ENCODE data around the gene PFKL. TPM values are rescaled to one million over a fixed set of nuclear protein-coding genes. Genes with fewer than 3 reads are reported as not detected.

PFKL gene
- polyA plus RNA-seq, 1 donor (not counting 4 experiments of a cell fraction or from before 2014, with no cell fraction given), result 46.6 TPM

DNA sequence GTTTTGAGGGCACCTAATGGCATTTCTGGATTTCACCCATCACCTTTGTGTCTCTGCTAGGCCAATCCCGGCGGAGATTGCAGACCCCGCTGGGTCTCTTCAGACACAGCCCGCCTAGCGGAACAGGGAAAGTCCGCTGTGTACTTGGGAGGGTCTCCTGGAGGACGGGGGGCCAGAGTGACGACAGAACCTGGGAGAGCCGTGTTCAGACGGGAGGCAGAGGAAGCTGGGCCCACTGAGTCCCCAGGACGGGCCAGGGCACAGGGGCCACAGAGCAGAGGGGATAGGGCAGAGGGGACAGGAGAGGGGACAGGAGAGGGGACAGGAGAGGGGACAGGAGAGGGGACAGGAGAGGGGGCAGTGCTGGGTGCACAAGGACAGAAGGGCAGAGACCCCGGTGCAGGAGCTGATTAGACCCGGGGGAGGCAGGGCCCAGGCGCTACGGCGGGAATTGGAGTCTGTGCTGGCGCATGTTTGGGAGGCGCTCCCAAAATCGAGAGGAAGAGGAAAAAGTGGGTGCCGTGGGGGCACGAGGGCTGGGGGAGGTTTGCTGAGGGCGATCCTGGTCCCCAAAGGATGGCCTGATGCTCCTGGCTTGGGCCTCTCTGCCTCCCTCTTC lies 66.2 kb downstream of the PFKL start:
- Histone ChIP-seq H2AFZ (ENCODE audit: control insufficient read depth, low read length) (no peak overlapping the region), H3K4me1 (ENCODE audit: control insufficient read depth, extremely low read depth, insufficient read depth, low read length) (no peaks in the 10 kb centered on the region), H3K9me1 (ENCODE audit: control insufficient read depth, extremely low read depth, insufficient read depth, low read length) (no peaks in the 10 kb centered on the region), H3K27me3 (ENCODE audit: control insufficient read depth, extremely low read depth, insufficient read depth, low read length) (peaks cover 17% of the 10 kb centered on the region), H3K4me3 (ENCODE audit: control insufficient read depth in 2 of 3, extremely low read depth in 1 of 3, insufficient read depth in 2 of 3, low read depth in 1 of 3, low read length in 3 of 3) (no peak overlapping the region), H3K79me2 (ENCODE audit: control insufficient read depth, insufficient read depth, low read length) (no peaks in the 10 kb centered on the region), H3K27ac (ENCODE audit: control insufficient read depth, insufficient read depth, low read length) (no peak overlapping the region), H3K4me2 (ENCODE audit: control insufficient read depth, extremely low read depth, insufficient read depth, low read depth, low read length) (no peak overlapping the region), H3K36me3 (ENCODE audit: control insufficient read depth in 2 of 2, extremely low read depth in 1 of 2, insufficient read depth in 2 of 2, low read length in 2 of 2) (no peaks in the 10 kb centered on the region), H3K9ac (ENCODE audit: control insufficient read depth, extremely low read depth, insufficient read depth, low read length) (no peak overlapping the region), H3K9me3 (ENCODE audit: control insufficient read depth, low read depth, low read length) (no peaks in the 10 kb centered on the region), H4K20me1 (ENCODE audit: control insufficient read depth, extremely low read depth, insufficient read depth, low read length) (no peaks in the 10 kb centered on the region)
- FAIRE-seq (no peak), DNase-seq (ENCODE audit: low read depth, low spot score) (no peak)
- TF ChIP-seq, protein P1, sequence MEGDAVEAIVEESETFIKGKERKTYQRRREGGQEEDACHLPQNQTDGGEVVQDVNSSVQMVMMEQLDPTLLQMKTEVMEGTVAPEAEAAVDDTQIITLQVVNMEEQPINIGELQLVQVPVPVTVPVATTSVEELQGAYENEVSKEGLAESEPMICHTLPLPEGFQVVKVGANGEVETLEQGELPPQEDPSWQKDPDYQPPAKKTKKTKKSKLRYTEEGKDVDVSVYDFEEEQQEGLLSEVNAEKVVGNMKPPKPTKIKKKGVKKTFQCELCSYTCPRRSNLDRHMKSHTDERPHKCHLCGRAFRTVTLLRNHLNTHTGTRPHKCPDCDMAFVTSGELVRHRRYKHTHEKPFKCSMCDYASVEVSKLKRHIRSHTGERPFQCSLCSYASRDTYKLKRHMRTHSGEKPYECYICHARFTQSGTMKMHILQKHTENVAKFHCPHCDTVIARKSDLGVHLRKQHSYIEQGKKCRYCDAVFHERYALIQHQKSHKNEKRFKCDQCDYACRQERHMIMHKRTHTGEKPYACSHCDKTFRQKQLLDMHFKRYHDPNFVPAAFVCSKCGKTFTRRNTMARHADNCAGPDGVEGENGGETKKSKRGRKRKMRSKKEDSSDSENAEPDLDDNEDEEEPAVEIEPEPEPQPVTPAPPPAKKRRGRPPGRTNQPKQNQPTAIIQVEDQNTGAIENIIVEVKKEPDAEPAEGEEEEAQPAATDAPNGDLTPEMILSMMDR (optimal IDR thresholded peaks at IDR 0.05 in 1 of 3, IDR thresholded peaks at IDR 0.05 in 1 of 3, conservative IDR thresholded peaks at IDR 0.05 in 1 of 3; ENCODE audit: extremely low read depth in 1 of 3, insufficient read depth in 2 of 3, low read length in 3 of 3), result no peak
- TF ChIP-seq EZH2 (IDR thresholded peaks at IDR 0.05; ENCODE audit: low read length), result no peak
- dilution Hi-C loops (cut with MboI; ENCODE audit: extremely low pct_ligation_motif_present, low sequenced_read_pairs), result no loop called here

DNA sequence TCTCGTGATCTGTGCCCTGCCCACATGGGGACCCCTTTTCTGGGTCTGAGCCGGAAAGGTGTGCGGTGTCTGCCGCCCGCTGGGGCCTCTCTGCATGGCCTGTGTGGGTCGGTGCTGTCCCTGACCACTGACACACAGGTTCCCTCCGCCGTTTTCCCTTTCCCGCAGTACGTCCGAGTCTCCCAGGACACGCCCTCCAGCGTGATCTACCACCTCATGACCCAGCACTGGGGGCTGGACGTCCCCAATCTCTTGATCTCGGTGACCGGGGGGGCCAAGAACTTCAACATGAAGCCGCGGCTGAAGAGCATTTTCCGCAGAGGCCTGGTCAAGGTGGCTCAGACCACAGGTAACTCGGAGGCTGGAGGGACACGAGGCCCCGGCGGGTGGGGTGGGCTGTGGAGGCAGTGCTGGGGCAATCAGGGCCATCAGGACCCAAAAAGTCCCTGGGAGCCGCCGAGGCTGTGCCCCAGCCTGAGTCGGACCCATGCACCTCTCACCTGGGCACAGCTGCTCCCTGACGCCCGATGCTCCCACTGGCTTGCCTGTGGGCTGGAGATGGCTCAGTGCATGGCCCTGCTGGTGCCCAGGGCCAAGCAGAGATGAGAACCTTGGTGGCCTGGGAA lies 66.8 kb downstream of the PFKL start:
- H3K9me3 ChIP-seq (ENCODE audit: control insufficient read depth, low read depth, low read length), result no peaks in the 10 kb centered on the region
- no peaks in the 10 kb centered on the region for H3K4me1 ChIP-seq (ENCODE audit: control insufficient read depth, extremely low read depth, insufficient read depth, low read length)
- no peak for DNase-seq (ENCODE audit: low read depth, low spot score)
- H3K9me1 ChIP-seq (ENCODE audit: control insufficient read depth, extremely low read depth, insufficient read depth, low read length), result no peaks in the 10 kb centered on the region
- no peak overlapping the region for H2AFZ ChIP-seq (ENCODE audit: control insufficient read depth, low read length)
- H3K4me2 ChIP-seq (ENCODE audit: control insufficient read depth, extremely low read depth, insufficient read depth, low read depth, low read length), result no peak overlapping the region
- no peak for FAIRE-seq
- H4K20me1 ChIP-seq (ENCODE audit: control insufficient read depth, extremely low read depth, insufficient read depth, low read length), result no peaks in the 10 kb centered on the region
- no peaks in the 10 kb centered on the region for H3K79me2 ChIP-seq (ENCODE audit: control insufficient read depth, insufficient read depth, low read length)
- no peak overlapping the region for H3K9ac ChIP-seq (ENCODE audit: control insufficient read depth, extremely low read depth, insufficient read depth, low read length)
- dilution Hi-C loops (cut with MboI; ENCODE audit: extremely low pct_ligation_motif_present, low sequenced_read_pairs), result no loop called here
- H3K27me3 ChIP-seq (ENCODE audit: control insufficient read depth, extremely low read depth, insufficient read depth, low read length), result peaks cover 17% of the 10 kb centered on the region
- no peak overlapping the region for H3K27ac ChIP-seq (ENCODE audit: control insufficient read depth, insufficient read depth, low read length)
- TF ChIP-seq, protein P1 (optimal IDR thresholded peaks at IDR 0.05 in 1 of 3, IDR thresholded peaks at IDR 0.05 in 1 of 3, conservative IDR thresholded peaks at IDR 0.05 in 1 of 3; ENCODE audit: extremely low read depth in 1 of 3, insufficient read depth in 2 of 3, low read length in 3 of 3), result no peak
- no peak for TF ChIP-seq EZH2 (IDR thresholded peaks at IDR 0.05; ENCODE audit: low read length)
- no peak overlapping the region for H3K4me3 ChIP-seq (ENCODE audit: control insufficient read depth in 2 of 3, extremely low read depth in 1 of 3, insufficient read depth in 2 of 3, low read depth in 1 of 3, low read length in 3 of 3)
- no peaks in the 10 kb centered on the region for H3K36me3 ChIP-seq (ENCODE audit: control insufficient read depth in 2 of 2, extremely low read depth in 1 of 2, insufficient read depth in 2 of 2, low read length in 2 of 2)

Measured in keratinocyte (primary cell).